IMR-90 (cell line): ENCODE measurements around the gene RFX2. TPM values are rescaled to one million over a fixed set of nuclear protein-coding genes. Genes with fewer than 3 reads are reported as not detected.

Experiments used
- ATAC-seq: fragments of 200-7000 bp; cut with Tn5 transposase; 2 replicates; pipeline ENCODE4 v1.9.1; 2020; ENCODE audit warnings: low read depth, mild to moderate bottlenecking, moderate library complexity
- BruUV-seq: library from RNA; stranded (reverse); fragments of 400-500 nt; replicated peaks from 2 replicates; lab custom pipeline; 2021; lab: Mats Ljungman, UMichigan
- CTCF ChIA-PET: fragments of 300-600 bp; formaldehyde crosslinking; extraction: SDS; loops from one replicate; lab custom pipeline; 2021; ENCODE audit warnings: antibody characterized with exemption; lab: Yijun Ruan, JAX
- POLR2A ChIA-PET: fragments of 300-600 bp; sonication (Branson Sonifier 250); formaldehyde crosslinking; loops from one replicate; lab custom pipeline; 2022; ENCODE audit warnings: antibody characterized with exemption; ENCODE audit not compliant: unreplicated experiment; lab: Charles Lee
- DNase-seq: peaks from one replicate; pipeline ENCODE4 v3.0.0; 2013
- H2AFZ ChIP-seq: replicated peaks from 2 replicates; pipeline ENCODE3; 2013; ENCODE audit warnings: low read length, mild to moderate bottlenecking; ENCODE audit not compliant: poor library complexity
- H2AK5ac ChIP-seq: 2 replicates; pipeline ENCODE4 v1.6.1; 2013; ENCODE audit warnings: low read depth, low read length, inconsistent platforms
- H2AK9ac ChIP-seq: replicated peaks from 2 replicates; pipeline ENCODE3; 2013; ENCODE audit warnings: mild to moderate bottlenecking, low read depth, low read length, moderate library complexity; ENCODE audit not compliant: poor library complexity
- H2BK120ac ChIP-seq: 2 replicates; pipeline ENCODE4 v1.6.1; 2013; ENCODE audit warnings: low read depth, low read length, inconsistent platforms
- H2BK15ac ChIP-seq: 3 replicates; pipeline ENCODE4 v1.6.1; 2013; ENCODE audit warnings: low read depth, low read length, inconsistent platforms
- H2BK20ac ChIP-seq: 2 replicates; pipeline ENCODE4 v1.6.1; 2013; ENCODE audit warnings: low read depth, mild to moderate bottlenecking, inconsistent platforms, low read length, moderate library complexity
- H2BK5ac ChIP-seq: 2 replicates; pipeline ENCODE4 v1.6.1; 2013; ENCODE audit warnings: mild to moderate bottlenecking, low read depth, low read length, inconsistent platforms; ENCODE audit not compliant: poor library complexity, severe bottlenecking
- H3K14ac ChIP-seq: replicated peaks from 2 replicates; pipeline ENCODE4 v1.6.1; 2013; ENCODE audit warnings: low read depth, low read length, inconsistent platforms
- H3K18ac ChIP-seq: 2 replicates; pipeline ENCODE4 v1.6.1; 2013; ENCODE audit warnings: low read depth, low read length, control low read depth
- H3K23ac ChIP-seq: 2 replicates; pipeline ENCODE4 v1.6.1; 2013; ENCODE audit warnings: low read depth, low read length, inconsistent platforms
- H3K27ac ChIP-seq: 2 replicates; pipeline ENCODE4 v1.5.1; 2013; ENCODE audit warnings: mild to moderate bottlenecking, control low read depth, low read length; ENCODE audit not compliant: insufficient read depth
- H3K27me3 ChIP-seq: 2 replicates; pipeline ENCODE4 v1.6.1; 2013; ENCODE audit warnings: low read length; ENCODE audit not compliant: control insufficient read depth, insufficient read depth
- H3K36me3 ChIP-seq: 2 replicates; pipeline ENCODE4 v1.6.1; 2013; ENCODE audit warnings: low read length, mixed read lengths; ENCODE audit not compliant: control insufficient read depth, insufficient read depth
- H3K4ac ChIP-seq: 2 replicates; pipeline ENCODE4 v1.6.1; 2013; ENCODE audit warnings: low read depth, low read length, inconsistent platforms
- H3K4me1 ChIP-seq: 2 replicates; pipeline ENCODE4 v1.6.1; 2013; ENCODE audit warnings: low read length, mixed read lengths; ENCODE audit not compliant: control insufficient read depth, insufficient read depth
- H3K4me2 ChIP-seq: 2 replicates; pipeline ENCODE4 v1.6.1; 2013; ENCODE audit warnings: low read depth, mild to moderate bottlenecking, control low read depth, low read length, moderate library complexity
- H3K4me3 ChIP-seq: 2 replicates; pipeline ENCODE4 v1.5.1; 2013; ENCODE audit warnings: low read depth, mild to moderate bottlenecking, control low read depth, low read length, moderate library complexity; ENCODE audit not compliant: insufficient read depth
- H3K56ac ChIP-seq: 2 replicates; pipeline ENCODE4 v1.6.1; 2013; ENCODE audit warnings: low read length, inconsistent platforms; ENCODE audit not compliant: insufficient read depth; ENCODE audit errors: extremely low read depth
- H3K79me1 ChIP-seq, 2 experiments: 2 replicates each; pipeline ENCODE4 v1.6.1; 2013; ENCODE audit warnings: low read length in 2 of 2, inconsistent platforms in 1 of 2, low read depth in 1 of 2
- H3K9ac ChIP-seq: 2 replicates; pipeline ENCODE4 v1.6.1; 2013; ENCODE audit warnings: low read depth, low read length, control low read depth
- H3K9me1 ChIP-seq: 2 replicates; pipeline ENCODE4 v1.6.1; 2013; ENCODE audit warnings: low read length, inconsistent platforms; ENCODE audit not compliant: insufficient read depth
- H3K9me3 ChIP-seq: 2 replicates; pipeline ENCODE4 v1.6.1; 2013; ENCODE audit warnings: low read length; ENCODE audit not compliant: control insufficient read depth, insufficient read depth
- H4K20me1 ChIP-seq: 2 replicates; pipeline ENCODE4 v1.6.1; 2013; ENCODE audit warnings: low read length, inconsistent platforms; ENCODE audit not compliant: insufficient read depth
- H4K5ac ChIP-seq: 2 replicates; pipeline ENCODE4 v1.6.1; 2013; ENCODE audit warnings: mild to moderate bottlenecking, low read depth, low read length, control low read depth
- H4K8ac ChIP-seq, 2 experiments: 2 replicates each; pipeline ENCODE4 v1.6.1; 2013; ENCODE audit warnings: low read depth in 2 of 2, low read length in 2 of 2, control low read depth in 1 of 2, inconsistent platforms in 1 of 2
- H4K91ac ChIP-seq: 2 replicates; pipeline ENCODE4 v1.6.1; 2013; ENCODE audit warnings: low read depth, low read length, inconsistent platforms; ENCODE audit not compliant: insufficient read depth
- CEBPB ChIP-seq: IDR thresholded peaks from 2 replicates; pipeline ENCODE4 v1.6.1; 2012; ENCODE audit warnings: low read depth, low read length, improper control_type of control experiment
- RCOR1 ChIP-seq: IDR thresholded peaks from 2 replicates; pipeline ENCODE4 v1.6.1; 2012; ENCODE audit warnings: mild to moderate bottlenecking, low read length, improper control_type of control experiment; ENCODE audit not compliant: insufficient replicate concordance
- RFX5 ChIP-seq: IDR thresholded peaks from 2 replicates; pipeline ENCODE4 v1.8.0; 2012; ENCODE audit warnings: low read depth, mild to moderate bottlenecking, low read length, moderate library complexity
- WGBS, 2 experiments: methylation state at CpG; one replicate each; pipeline versions ENCODE4 v1.1.5 to v1.1.7; 2013; ENCODE audit warnings: missing lambda C conversion rate in 2 of 2; ENCODE audit not compliant: insufficient read length in 1 of 2; ENCODE audit errors: extremely low coverage in 2 of 2; 5-methylcytosine and 5-hydroxymethylcytosine counted together
- dilution Hi-C: fragments of 300-500 bp; cut with HindIII; formaldehyde crosslinking; loops from one replicate; pipeline ENCODE4 v1.14.3; 2018; ENCODE audit warnings: low sequenced_read_pairs; ENCODE audit not compliant: unreplicated experiment
- in situ Hi-C: fragments of 300-500 bp; cut with MboI; formaldehyde crosslinking; loops from 3 replicates; pipeline ENCODE4 v1.14.3; 2019; ENCODE audit warnings: low sequenced_read_pairs, inconsistent platforms, mixed read lengths
- intact Hi-C: fragments of 100-400 bp; cut with micrococcal nuclease; formaldehyde crosslinking; loops from 2 replicates; pipeline ENCODE4 v1.10.0; 2022
- polyA plus RNA-seq, 3 experiments: library from polyadenylated mRNA; depleted of rRNA; stranded (reverse); fragments of >200 nt; gene quantifications; 2 replicates each; pipeline ENCODE4 v1.2.3, GENCODE V29; 2012; ENCODE audit warnings: low replicate concordance in 1 of 3
- total RNA-seq: library from RNA; depleted of rRNA; stranded (reverse); fragments of >200 nt; gene quantifications from 2 replicates; pipeline ENCODE4 v1.2.3, GENCODE V29; 2012
- TF ChIP-seq, protein P1 (sequence below): fragments of 150-350 bp; IDR thresholded peaks from 2 replicates; pipeline ENCODE4 v1.6.1; 2016; ENCODE audit warnings: low read depth, mild to moderate bottlenecking, low read length, moderate library complexity, borderline replicate concordance

The RFX2 gene
- total and polyA plus RNA-seq, 2 of the 4 experiments (the other 2 are of a cell fraction), result 2.2 to 4.9 TPM

DNA sequence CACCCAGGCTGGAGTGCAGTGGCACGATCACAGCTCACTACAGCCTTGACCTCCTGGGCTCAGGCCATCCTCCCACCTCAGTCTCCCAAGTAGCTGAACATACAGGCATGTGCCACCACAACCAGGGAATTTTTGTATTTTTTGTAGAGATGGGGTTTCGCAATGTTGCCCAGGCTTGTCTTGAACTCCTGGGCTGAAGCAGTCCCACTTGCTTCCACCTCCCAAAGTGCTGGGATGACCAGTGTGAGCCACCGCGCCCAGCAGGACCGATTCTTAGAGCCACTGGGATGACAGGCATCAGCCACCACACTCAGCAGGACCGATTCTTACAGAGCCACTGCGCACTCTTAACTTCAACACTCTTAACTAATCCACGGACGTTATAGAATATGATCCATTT lies 77.5 kb downstream of the RFX2 start:
- H3K4me3 ChIP-seq, result no peak overlapping the region
- BruUV-seq, result no TSS peak
- no peak overlapping the region for H3K4ac ChIP-seq
- no peak overlapping the region for H4K5ac ChIP-seq
- no peak overlapping the region for H2BK5ac ChIP-seq
- H3K9me3 ChIP-seq, result peaks cover 4% of the 10 kb centered on the region; the same call in 1 of the 2 replicates
- H3K56ac ChIP-seq, result no peak overlapping the region
- H2AK5ac ChIP-seq, result no peak overlapping the region
- dilution Hi-C loops, result no loop called here
- H2BK15ac ChIP-seq, result no peak overlapping the region
- CTCF ChIA-PET, result interaction anchor here (0.6 to 1.1 kb wide), 2 partner anchors 15 to 229 kb away, joined by 3 read pairs; no protein-coding TSS in a partner anchor
- no peak overlapping the region for H3K27ac ChIP-seq
- in situ Hi-C loops, result no loop called here
- no peaks in the 10 kb centered on the region for H3K27me3 ChIP-seq
- H3K18ac ChIP-seq, result no peak overlapping the region
- H3K9ac ChIP-seq, result no peak overlapping the region
- H2AK9ac ChIP-seq, result no peak overlapping the region
- H3K4me1 ChIP-seq, result no peaks in the 10 kb centered on the region
- TF ChIP-seq RCOR1 (no peak), RFX5 (no peak), CEBPB (peak; percentile 67)
- TF ChIP-seq, protein P1, sequence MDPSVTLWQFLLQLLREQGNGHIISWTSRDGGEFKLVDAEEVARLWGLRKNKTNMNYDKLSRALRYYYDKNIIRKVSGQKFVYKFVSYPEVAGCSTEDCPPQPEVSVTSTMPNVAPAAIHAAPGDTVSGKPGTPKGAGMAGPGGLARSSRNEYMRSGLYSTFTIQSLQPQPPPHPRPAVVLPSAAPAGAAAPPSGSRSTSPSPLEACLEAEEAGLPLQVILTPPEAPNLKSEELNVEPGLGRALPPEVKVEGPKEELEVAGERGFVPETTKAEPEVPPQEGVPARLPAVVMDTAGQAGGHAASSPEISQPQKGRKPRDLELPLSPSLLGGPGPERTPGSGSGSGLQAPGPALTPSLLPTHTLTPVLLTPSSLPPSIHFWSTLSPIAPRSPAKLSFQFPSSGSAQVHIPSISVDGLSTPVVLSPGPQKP, result no peak
- 86% methylated on average over 1 of the region's 9 CpGs; no CpG with 5 or more reads in 1 of the 2 experiments for WGBS, 2 experiments
- POLR2A ChIA-PET, result no interaction called here
- no peak overlapping the region for H4K8ac ChIP-seq
- no peaks in the 10 kb centered on the region for H3K79me1 ChIP-seq
- no peak overlapping the region for H3K23ac ChIP-seq
- H2BK120ac ChIP-seq, result no peak overlapping the region
- no peak overlapping the region for H2BK20ac ChIP-seq
- intact Hi-C loops, result no loop called here
- H3K9me1 ChIP-seq, result no peaks in the 10 kb centered on the region
- H3K36me3 ChIP-seq, result no peaks in the 10 kb centered on the region
- ATAC-seq, result no peak
- H2AFZ ChIP-seq, result no peak overlapping the region
- no peak overlapping the region for H4K91ac ChIP-seq
- H4K20me1 ChIP-seq, result no peaks in the 10 kb centered on the region
- no peak for DNase-seq
- H3K14ac ChIP-seq, result no peak overlapping the region
- H3K4me2 ChIP-seq, result no peak overlapping the region
